G401.6 (cell line): ENCODE data around the gene CHEK1.
"Not testable (repeated sequence)": the region's sequence is repeated elsewhere in the genome, so short reads cannot be mapped to it uniquely, and the experiment has no call there.

Experiments
- FAIRE-seq: peaks from 2 replicates; lab custom pipeline; 2012; peaks lifted over from hg19 to GRCh38; lab: Jason Lieb, UNC

CHEK1 gene

GRCh38 chr11:125624756-125625213 lies at the start of gene CHEK1:
CHEK1 (plus strand) TSS chr11:125625163; CDS start chr11:125626769, 1,606 bp downstream.
- no peak for FAIRE-seq

GRCh38 chr11:125577181-125577580 lies 47.8 kb upstream of the CHEK1 start:
- FAIRE-seq: not testable (repeated sequence)

GRCh38 chr11:125578783-125579182 lies 46.2 kb upstream of the CHEK1 start:
- FAIRE-seq: no peak

GRCh38 chr11:125579811-125580210 lies 45.2 kb upstream of the CHEK1 start:
- FAIRE-seq: no peak

GRCh38 chr11:125583496-125583895 lies 41.5 kb upstream of the CHEK1 start:
- FAIRE-seq: no peak

- no peak for FAIRE-seq
Observed at GRCh38 chr11:125585487-125585886, 39.5 kb upstream of the CHEK1 start.

- no peak for FAIRE-seq
Observed at GRCh38 chr11:125586623-125587022, 38.3 kb upstream of the CHEK1 start.

GRCh38 chr11:125587480-125587879 lies 37.5 kb upstream of the CHEK1 start:
- no peak for FAIRE-seq

GRCh38 chr11:125588505-125588904 lies 36.5 kb upstream of the CHEK1 start:
- no peak for FAIRE-seq

GRCh38 chr11:125591649-125592304 lies 33.2 kb upstream of the CHEK1 start:
- FAIRE-seq: no peak

- peak; percentile 98 for FAIRE-seq
Observed at GRCh38 chr11:125592305-125593113, 32.5 kb upstream of the CHEK1 start, which contains the start of gene STT3A. STT3A (plus strand) TSS chr11:125592852; CDS start chr11:125595916, 3,064 bp downstream.

GRCh38 chr11:125593114-125593820 lies 31.7 kb upstream of the CHEK1 start:
- FAIRE-seq: no peak

- no peak for FAIRE-seq
Observed at GRCh38 chr11:125594958-125595357, 30.0 kb upstream of the CHEK1 start.

- no peak for FAIRE-seq
Observed at GRCh38 chr11:125600663-125601062, 24.3 kb upstream of the CHEK1 start.

- FAIRE-seq: no peak
Observed at GRCh38 chr11:125603207-125603606, 21.8 kb upstream of the CHEK1 start.

GRCh38 chr11:125605417-125605816 lies 19.5 kb upstream of the CHEK1 start:
- no peak for FAIRE-seq

- no peak for FAIRE-seq
Observed at GRCh38 chr11:125609545-125609944, 15.4 kb upstream of the CHEK1 start.

GRCh38 chr11:125618383-125618782 lies 6.6 kb upstream of the CHEK1 start:
- no peak for FAIRE-seq

- FAIRE-seq: no peak
Observed at GRCh38 chr11:125621995-125622394, 3.0 kb upstream of the CHEK1 start.

GRCh38 chr11:125623064-125623463 lies 1.9 kb upstream of the CHEK1 start:
- no peak for FAIRE-seq

GRCh38 chr11:125625225-125625629 lies 264 bp downstream of the CHEK1 start:
- no peak for FAIRE-seq

- FAIRE-seq: no peak
Observed at GRCh38 chr11:125625630-125626287, 796 bp downstream of the CHEK1 start.
